D721Med (cell line): ENCODE data around the gene PFKP.

ENCODE experiments used
- DNase-seq: peaks from one replicate; pipeline ENCODE4 v3.0.0; 2011; ENCODE audit warnings: low spot score; ENCODE audit not compliant: insufficient read length
- FAIRE-seq: peaks from 2 replicates; lab custom pipeline; 2011; peaks lifted over from hg19 to GRCh38; lab: Jason Lieb, UNC
- CTCF ChIP-seq: IDR thresholded peaks from 2 replicates; pipeline ENCODE4 v1.5.1; 2012; ENCODE audit warnings: mild to moderate bottlenecking, control low read depth; ENCODE audit not compliant: insufficient read depth; ENCODE audit errors: missing control alignments

The PFKP gene

GRCh38 chr10:3143791-3144434 lies 76.6 kb downstream of the PFKP start:
- FAIRE-seq (no peak), DNase-seq (no peak)
- TF ChIP-seq CTCF: no peak

- no peak for TF ChIP-seq CTCF
- DNase-seq (no peak), FAIRE-seq (no peak)
Observed at GRCh38 chr10:3145366-3145765, 78.0 kb downstream of the PFKP start.

- DNase-seq (no peak), FAIRE-seq (no peak)
- no peak for TF ChIP-seq CTCF
Observed at GRCh38 chr10:3146289-3146688, 78.9 kb downstream of the PFKP start.

- FAIRE-seq: no peak
- TF ChIP-seq CTCF: no peak
- DNase-seq: no peak
Observed at GRCh38 chr10:3147117-3147820, 79.9 kb downstream of the PFKP start.

GRCh38 chr10:3148041-3148440 lies 80.7 kb downstream of the PFKP start:
- DNase-seq (no peak), FAIRE-seq (no peak)
- TF ChIP-seq CTCF: no peak

- FAIRE-seq: no peak
Observed at GRCh38 chr10:3148994-3149393, 81.6 kb downstream of the PFKP start.

More at GRCh38 chr10:3148994-3149393, 81.6 kb downstream of the PFKP start:
- DNase-seq: no peak
- TF ChIP-seq CTCF: no peak
